ENCODE measurements around the gene E2F3.

Gene E2F3

GRCh38 chr6:20403070-20403765, 1.5 kb downstream of the E2F3 start (continued):
- TF ChIP-seq ZNF449 (tag by site-specific recombination; IDR thresholded peaks at IDR 0.05) (no peak), ZNF560 (tag by site-specific recombination; IDR thresholded peaks at IDR 0.05; ENCODE audit: borderline replicate concordance) (no peak), ZNF2 (tag by site-specific recombination; IDR thresholded peaks at IDR 0.05) (no peak), ZNF670 (tag by site-specific recombination; IDR thresholded peaks at IDR 0.05; ENCODE audit: low read depth) (no peak), ZBTB8A (tag by site-specific recombination; IDR thresholded peaks at IDR 0.05) (peak; percentile 55; the same call in 1 of the 2 replicates), ZNF398 (tag by site-specific recombination; IDR thresholded peaks at IDR 0.05) (peak; percentile 97), ZNF76 (tag by site-specific recombination; IDR thresholded peaks at IDR 0.05; ENCODE audit: borderline replicate concordance, low read depth) (no peak), ZNF423 (tag by site-specific recombination; IDR thresholded peaks at IDR 0.05) (no peak), ZNF571 (tag by site-specific recombination; IDR thresholded peaks at IDR 0.05) (no peak), GLI4 (tag by site-specific recombination; IDR thresholded peaks at IDR 0.05) (no peak), ZNF561 (tag by site-specific recombination; IDR thresholded peaks at IDR 0.05; ENCODE audit: borderline replicate concordance) (0 out of 2 replicates have a peak, but pooled peaks have one; percentile 47), ZNF366 (tag by site-specific recombination; conservative IDR thresholded peaks at IDR 0.05) (peak; percentile 78), CTCF (tag by site-specific recombination; IDR thresholded peaks at IDR 0.05) (0 out of 2 replicates have a peak, but pooled peaks have one; percentile 41), ZNF10 (tag by site-specific recombination; IDR thresholded peaks at IDR 0.05) (no peak), WT1 (tag by site-specific recombination; IDR thresholded peaks at IDR 0.05) (peak; percentile 63; the same call in 1 of the 2 replicates), ZBTB26 (tag by site-specific recombination; optimal IDR thresholded peaks at IDR 0.05) (peak; percentile 81), ZNF558 (tag by site-specific recombination; IDR thresholded peaks at IDR 0.05) (no peak), KLF10 (tag by site-specific recombination; IDR thresholded peaks at IDR 0.05) (peak; percentile 89), MEIS1 (CRISPR knock-in tag; IDR thresholded peaks at IDR 0.05; ENCODE audit: borderline replicate concordance) (no peak), PRDM2 (tag by site-specific recombination; IDR thresholded peaks at IDR 0.05; ENCODE audit: borderline replicate concordance) (no peak), ZSCAN30 (tag by site-specific recombination; IDR thresholded peaks at IDR 0.05) (peak; percentile 69), KLF1 (tag by site-specific recombination; IDR thresholded peaks at IDR 0.05) (peak; percentile 61), GLIS1 (tag by site-specific recombination; IDR thresholded peaks at IDR 0.05) (peak; percentile 54; the same call in 1 of the 2 replicates), ZNF692 (tag by site-specific recombination; IDR thresholded peaks at IDR 0.05) (peak; percentile 67)
